HG03039 (cell line): ENCODE results near the gene ARMC12.

Experiments
- ATAC-seq: cut with Tn5 transposase; IDR thresholded peaks from one replicate; pipeline ENCODE4 v1.9.1; 2021; ENCODE audit warnings: mild to moderate bottlenecking, moderate library complexity; ENCODE audit not compliant: unreplicated experiment

Gene ARMC12

GRCh38 chr6:35718375-35718736 lies 18.5 kb upstream of the ARMC12 start:
- ATAC-seq, result no peak

- ATAC-seq, result no peak
Measured at GRCh38 chr6:35718911-35719381, 17.9 kb upstream of the ARMC12 start.

- ATAC-seq, result no peak
Measured at GRCh38 chr6:35719404-35719829, 17.4 kb upstream of the ARMC12 start.

GRCh38 chr6:35719830-35720733 lies 16.8 kb upstream of the ARMC12 start:
- ATAC-seq, result no peak

GRCh38 chr6:35722121-35722761 lies 14.6 kb upstream of the ARMC12 start:
- no peak for ATAC-seq

GRCh38 chr6:35723587-35723986 lies 13.2 kb upstream of the ARMC12 start:
- no peak for ATAC-seq

GRCh38 chr6:35724059-35724458 lies 12.8 kb upstream of the ARMC12 start:
- ATAC-seq, result no peak

GRCh38 chr6:35724471-35724870 lies 12.4 kb upstream of the ARMC12 start:
- no peak for ATAC-seq

- ATAC-seq, result no peak
Measured at GRCh38 chr6:35725081-35725708, 11.6 kb upstream of the ARMC12 start.

GRCh38 chr6:35725721-35726438 lies 11.0 kb upstream of the ARMC12 start:
- no peak for ATAC-seq

GRCh38 chr6:35727231-35727934 lies 9.4 kb upstream of the ARMC12 start:
- peak; percentile 3 for ATAC-seq

- peak; percentile 26 for ATAC-seq
Measured at GRCh38 chr6:35727935-35728682, 8.7 kb upstream of the ARMC12 start.

- no peak for ATAC-seq
Measured at GRCh38 chr6:35728683-35729678, 7.9 kb upstream of the ARMC12 start.

GRCh38 chr6:35729722-35730121 lies 7.1 kb upstream of the ARMC12 start:
- ATAC-seq, result no peak

- no peak for ATAC-seq
Measured at GRCh38 chr6:35730745-35731413, 6.0 kb upstream of the ARMC12 start.

- peak; percentile 42 for ATAC-seq
Measured at GRCh38 chr6:35731414-35731735, 5.5 kb upstream of the ARMC12 start.

- ATAC-seq, result peak; percentile 41
Measured at GRCh38 chr6:35731736-35732532, 4.9 kb upstream of the ARMC12 start.
